ENCODE data around the gene VPS13D.
"Not testable (repeated sequence)": the region's sequence is repeated elsewhere in the genome, so short reads cannot be mapped to it uniquely, and the experiment has no call there.

Gene VPS13D

GRCh38 chr1:12505231-12505630, 275.4 kb downstream of the VPS13D start:
- FAIRE-seq: no peak

GRCh38 chr1:12505639-12506280, 275.9 kb downstream of the VPS13D start:
- FAIRE-seq: no peak

GRCh38 chr1:12506281-12507280, 276.8 kb downstream of the VPS13D start:
- FAIRE-seq: no peak

GRCh38 chr1:12507631-12508030, 277.8 kb downstream of the VPS13D start:
- no peak for FAIRE-seq

- FAIRE-seq: no peak
These were observed 279.0 kb downstream of the VPS13D start for GRCh38 chr1:12508849-12509248.

GRCh38 chr1:12511128-12511484, 281.3 kb downstream of the VPS13D start:
- no peak for FAIRE-seq

GRCh38 chr1:12511516-12512468, 282.0 kb downstream of the VPS13D start:
- no peak for FAIRE-seq

- FAIRE-seq: no peak
These were observed 283.4 kb downstream of the VPS13D start for GRCh38 chr1:12513181-12513580.

- no peak for FAIRE-seq
These were observed 284.8 kb downstream of the VPS13D start for GRCh38 chr1:12514590-12514989.

GRCh38 chr1:12515234-12515633, 285.4 kb downstream of the VPS13D start:
- no peak for FAIRE-seq

- FAIRE-seq: no peak
These were observed 286.9 kb downstream of the VPS13D start for GRCh38 chr1:12516741-12517140.

GRCh38 chr1:12518931-12519692, 289.3 kb downstream of the VPS13D start:
- FAIRE-seq: no peak

GRCh38 chr1:12519693-12520364, 290.0 kb downstream of the VPS13D start:
- FAIRE-seq: no peak

- FAIRE-seq: no peak
These were observed 291.3 kb downstream of the VPS13D start for GRCh38 chr1:12521096-12521495.

GRCh38 chr1:12522780-12523179, 292.9 kb downstream of the VPS13D start:
- FAIRE-seq: not testable (repeated sequence)

- no peak for FAIRE-seq
These were observed 294.4 kb downstream of the VPS13D start for GRCh38 chr1:12524266-12524665.

GRCh38 chr1:12525311-12526181, 295.7 kb downstream of the VPS13D start:
- FAIRE-seq: no peak

- FAIRE-seq: no peak
These were observed 297.7 kb downstream of the VPS13D start for GRCh38 chr1:12527564-12527963.

- FAIRE-seq: no peak
These were observed 298.4 kb downstream of the VPS13D start for GRCh38 chr1:12528021-12528852.
